ENCODE measurements around the gene FIG4.

GRCh38 chr6:109693111-109693510 is 2.0 kb downstream of the FIG4 start:
- TF ChIP-seq CTCF (conservative IDR thresholded peaks at IDR 0.05 in 1 of 2, IDR thresholded peaks at IDR 0.05 in 1 of 2; ENCODE audit: extremely low read depth in 1 of 2, insufficient read depth in 1 of 2, low read depth in 1 of 2, low read length in 2 of 2) = no peak
- TF ChIP-seq EZH2 (IDR thresholded peaks at IDR 0.05; ENCODE audit: borderline replicate concordance, low read length) = no peak

All from mammary epithelial cell (primary cell).